Activated naive CD4-positive, alpha-beta T cell treated with anti-CD3 and anti-CD28 coated beads, Interleukin-2, amount 10 ng/mL, durations not matched to agents 7 days and 5 days (primary cell): Measurements from ENCODE around the gene HIVEP1.
"Not testable (repeated sequence)": the region's sequence is repeated elsewhere in the genome, so short reads cannot be mapped to it uniquely, and the experiment has no call there.

Experiments
- CTCF ChIA-PET: fragments of 350-600 bp; sonication (Branson Sonifier 250); formaldehyde crosslinking; loops from one replicate; lab custom pipeline; 2021; ENCODE audit warnings: antibody characterized with exemption; lab: Charles Lee
- DNase-seq: peaks from one replicate; pipeline ENCODE4 v3.0.0-alpha.2; 2020
- H3K27ac Mint-ChIP-seq: one replicate; pipeline ENCODE4 v1.8.0; 2021; ENCODE audit warnings: mild to moderate bottlenecking, moderate library complexity, mixed read lengths
- H3K27me3 Mint-ChIP-seq: one replicate; pipeline ENCODE4 v1.8.0; 2021; ENCODE audit warnings: mild to moderate bottlenecking, mixed read lengths
- H3K36me3 Mint-ChIP-seq: one replicate; pipeline ENCODE4 v1.8.0; 2021; ENCODE audit warnings: mixed read lengths
- H3K4me1 Mint-ChIP-seq: one replicate; pipeline ENCODE4 v1.8.0; 2021; ENCODE audit warnings: mixed read lengths
- H3K4me3 Mint-ChIP-seq: one replicate; pipeline ENCODE4 v1.8.0; 2021; ENCODE audit warnings: mild to moderate bottlenecking, moderate library complexity, mixed read lengths
- H3K9me3 Mint-ChIP-seq: one replicate; pipeline ENCODE4 v1.8.0; 2021; ENCODE audit warnings: mixed read lengths

HIVEP1 gene

DNA sequence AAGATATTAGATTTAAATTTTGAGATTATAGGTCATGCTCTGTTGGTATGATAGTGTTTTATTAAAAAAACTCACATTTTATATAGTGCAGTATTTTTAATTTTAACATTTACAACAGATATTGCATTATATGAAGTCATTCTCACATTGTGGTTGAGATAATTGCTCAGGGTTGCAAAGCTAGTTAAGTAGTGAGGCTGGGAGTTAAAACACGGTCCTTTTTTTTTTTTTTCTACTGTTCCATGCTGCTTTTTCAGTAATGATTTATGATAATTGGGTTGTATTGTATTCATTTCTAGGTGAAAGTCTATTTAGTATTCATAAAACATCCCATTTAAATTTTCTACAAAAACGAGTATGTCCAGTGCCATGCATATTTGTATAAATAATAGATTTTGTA lies 160.5 kb downstream of the HIVEP1 start:
- Mint-ChIP-seq H3K4me1 (peaks cover 4% of the 10 kb centered on the region), H3K9me3 (peaks cover 5% of the 10 kb centered on the region), H3K4me3 (no peak overlapping the region), H3K36me3 (no peaks in the 10 kb centered on the region), H3K27me3 (no peaks in the 10 kb centered on the region), H3K27ac (no peak overlapping the region)
- no peak for DNase-seq
- CTCF ChIA-PET = no interaction called here

GRCh38 chr6:12173181-12173580 lies 161.1 kb downstream of the HIVEP1 start:
- H3K9me3 Mint-ChIP-seq = peaks cover 5% of the 10 kb centered on the region
- no peak overlapping the region for H3K4me3 Mint-ChIP-seq
- CTCF ChIA-PET = no interaction called here
- H3K4me1 Mint-ChIP-seq = peaks cover 4% of the 10 kb centered on the region
- no peaks in the 10 kb centered on the region for H3K27me3 Mint-ChIP-seq
- DNase-seq = no peak
- H3K36me3 Mint-ChIP-seq = no peaks in the 10 kb centered on the region
- no peak overlapping the region for H3K27ac Mint-ChIP-seq

GRCh38 chr6:12173661-12174060 lies 161.5 kb downstream of the HIVEP1 start:
- DNase-seq = no peak
- peaks cover 5% of the 10 kb centered on the region for H3K9me3 Mint-ChIP-seq
- no peaks in the 10 kb centered on the region for H3K27me3 Mint-ChIP-seq
- H3K4me3 Mint-ChIP-seq = no peak overlapping the region
- no peak overlapping the region for H3K27ac Mint-ChIP-seq
- CTCF ChIA-PET = no interaction called here
- H3K36me3 Mint-ChIP-seq = no peaks in the 10 kb centered on the region
- H3K4me1 Mint-ChIP-seq = peaks cover 4% of the 10 kb centered on the region

DNA sequence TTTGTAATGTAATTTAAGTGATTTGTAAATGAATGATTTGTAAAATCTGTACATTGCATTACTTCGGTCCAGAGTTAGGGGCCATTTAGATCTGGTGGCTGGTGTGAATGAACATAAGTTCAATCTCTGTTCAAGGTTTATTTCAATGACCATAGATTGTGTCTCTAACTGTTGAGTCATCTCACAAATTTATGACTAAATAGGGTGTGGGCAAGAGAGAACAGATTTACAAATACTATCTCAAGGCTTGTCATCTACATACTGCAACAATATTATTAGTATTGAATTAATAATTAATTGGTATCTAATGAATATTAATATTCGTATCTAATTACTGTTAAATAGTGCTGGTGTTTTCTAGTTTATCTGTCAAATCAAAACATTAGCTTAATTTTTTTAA lies 162.8 kb downstream of the HIVEP1 start:
- no peak overlapping the region for H3K4me3 Mint-ChIP-seq
- no peaks in the 10 kb centered on the region for H3K36me3 Mint-ChIP-seq
- H3K4me1 Mint-ChIP-seq = no peaks in the 10 kb centered on the region
- no peak for DNase-seq
- H3K9me3 Mint-ChIP-seq = peaks cover 5% of the 10 kb centered on the region
- no peak overlapping the region for H3K27ac Mint-ChIP-seq
- H3K27me3 Mint-ChIP-seq = no peaks in the 10 kb centered on the region
- CTCF ChIA-PET = no interaction called here

GRCh38 chr6:12175626-12176025 lies 163.5 kb downstream of the HIVEP1 start:
- DNase-seq = no peak
- CTCF ChIA-PET = no interaction called here
- no peak overlapping the region for H3K4me3 Mint-ChIP-seq
- H3K27me3 Mint-ChIP-seq = no peaks in the 10 kb centered on the region
- H3K9me3 Mint-ChIP-seq = peaks cover 5% of the 10 kb centered on the region
- no peaks in the 10 kb centered on the region for H3K36me3 Mint-ChIP-seq
- no peaks in the 10 kb centered on the region for H3K4me1 Mint-ChIP-seq
- no peak overlapping the region for H3K27ac Mint-ChIP-seq

DNA sequence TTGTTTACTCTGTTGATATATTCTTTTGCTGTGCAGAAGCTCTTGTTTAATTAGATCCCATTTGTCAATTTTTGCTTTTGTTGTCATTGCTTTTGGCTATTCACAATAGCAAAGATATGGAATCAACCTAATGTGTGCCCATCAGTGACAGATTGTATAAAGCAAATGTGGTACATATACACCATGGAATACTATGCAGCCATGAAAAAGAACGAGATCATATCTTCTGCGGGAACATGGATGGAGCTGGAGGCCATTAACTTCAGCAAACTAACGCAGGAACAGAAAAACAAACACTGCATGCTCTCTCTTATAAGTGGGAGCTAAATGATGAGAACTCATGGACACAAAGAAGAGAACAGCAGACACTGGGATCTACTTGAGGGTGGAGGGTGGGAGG lies 164.7 kb downstream of the HIVEP1 start:
- not testable (repeated sequence) for H3K9me3 Mint-ChIP-seq, H3K27ac Mint-ChIP-seq

GRCh38 chr6:12178521-12178920 lies 166.4 kb downstream of the HIVEP1 start:
- Mint-ChIP-seq H3K9me3 (peaks cover 5% of the 10 kb centered on the region), H3K27me3 (no peaks in the 10 kb centered on the region), H3K27ac (no peak overlapping the region), H3K4me1 (peaks cover 4% of the 10 kb centered on the region), H3K36me3 (no peaks in the 10 kb centered on the region), H3K4me3 (no peak overlapping the region)
- CTCF ChIA-PET = interaction anchor here (1.0 kb wide), 1 partner anchor 181 kb away, joined by 3 read pairs; no protein-coding TSS in a partner anchor
- DNase-seq = no peak

More for the DNA sequence above, 164.7 kb downstream of the HIVEP1 start:
- not testable (repeated sequence) for H3K4me3 Mint-ChIP-seq, DNase-seq, H3K4me1 Mint-ChIP-seq, H3K27me3 Mint-ChIP-seq, H3K36me3 Mint-ChIP-seq
- CTCF ChIA-PET = interaction anchor here (1.2 kb wide), 1 partner anchor 148 kb away, joined by 3 read pairs; no protein-coding TSS in a partner anchor

DNA sequence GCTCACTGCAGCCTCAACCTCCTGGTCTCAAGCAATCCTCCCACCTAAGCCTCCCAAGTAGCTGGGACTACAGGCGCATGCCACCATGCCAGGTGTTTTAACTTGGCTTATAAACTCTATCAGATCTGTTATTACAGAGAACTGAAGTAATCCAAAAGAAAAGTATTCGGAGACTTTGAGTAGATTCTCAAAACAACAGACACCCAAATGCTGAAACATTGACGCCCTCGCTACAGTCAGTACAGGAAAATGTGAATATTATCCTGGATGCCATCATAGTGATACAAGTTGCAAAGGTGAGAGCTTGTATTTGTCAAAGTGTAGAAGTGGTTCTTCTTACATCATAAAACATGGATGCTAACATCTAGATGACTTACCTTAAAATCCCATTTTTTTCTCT lies 169.4 kb downstream of the HIVEP1 start:
- no peak overlapping the region for H3K4me3 Mint-ChIP-seq
- no peak for DNase-seq
- H3K27ac Mint-ChIP-seq = no peak overlapping the region
- CTCF ChIA-PET = no interaction called here
- no peaks in the 10 kb centered on the region for H3K27me3 Mint-ChIP-seq
- H3K36me3 Mint-ChIP-seq = no peaks in the 10 kb centered on the region
- H3K9me3 Mint-ChIP-seq = peaks cover 6% of the 10 kb centered on the region
- H3K4me1 Mint-ChIP-seq = peaks cover 12% of the 10 kb centered on the region

DNA sequence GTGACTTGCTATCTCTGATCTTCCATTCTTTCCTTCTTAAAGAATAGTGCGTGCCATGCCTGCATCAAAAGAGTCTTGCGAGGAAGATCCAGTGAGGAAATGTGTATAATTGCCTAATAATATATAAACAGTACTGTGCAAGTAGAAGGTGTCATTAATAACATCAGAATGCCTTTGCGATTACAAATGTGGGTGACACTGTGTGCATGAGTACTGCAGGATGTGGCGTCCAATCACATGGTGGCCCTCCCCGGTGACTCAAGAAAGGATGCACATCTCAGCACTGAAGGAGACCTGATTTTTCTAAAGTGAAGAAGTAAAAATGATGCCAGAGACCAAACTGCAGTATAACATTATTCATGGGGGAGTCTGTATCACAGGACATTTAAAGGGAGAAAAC lies 170.6 kb downstream of the HIVEP1 start:
- peak; percentile 27 for DNase-seq
- Mint-ChIP-seq H3K4me1 (peaks cover 12% of the 10 kb centered on the region), H3K27ac (no peak overlapping the region), H3K27me3 (no peaks in the 10 kb centered on the region), H3K36me3 (no peaks in the 10 kb centered on the region), H3K4me3 (no peak overlapping the region), H3K9me3 (peaks cover 1% of the 10 kb centered on the region)
- CTCF ChIA-PET = no interaction called here

GRCh38 chr6:12185081-12185673 lies 173.1 kb downstream of the HIVEP1 start:
- Mint-ChIP-seq H3K4me3 (no peak overlapping the region), H3K36me3 (no peaks in the 10 kb centered on the region), H3K4me1 (peaks cover 12% of the 10 kb centered on the region), H3K27ac (no peak overlapping the region), H3K27me3 (peaks cover under 1% of the 10 kb centered on the region), H3K9me3 (peaks cover 1% of the 10 kb centered on the region)
- DNase-seq = no peak
- CTCF ChIA-PET = no interaction called here

DNA sequence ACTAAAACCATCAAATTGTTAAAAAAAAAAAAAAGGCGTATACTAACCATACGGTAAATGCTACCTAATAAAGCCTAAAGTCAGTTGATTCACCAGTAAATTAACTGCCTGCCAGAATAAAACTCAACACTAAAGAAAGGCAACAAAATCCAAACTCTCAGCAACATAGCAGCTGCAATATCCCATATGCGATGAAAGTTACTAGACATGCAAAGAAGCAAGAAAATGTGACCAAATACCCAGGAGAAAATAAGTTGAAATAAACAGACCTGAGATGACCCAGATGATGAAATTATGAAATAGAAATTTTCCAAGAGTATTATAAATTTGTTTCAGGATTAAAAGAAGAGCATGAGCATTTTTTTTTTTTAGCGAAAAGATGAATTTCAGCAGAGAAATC lies 174.4 kb downstream of the HIVEP1 start:
- H3K27ac Mint-ChIP-seq = no peak overlapping the region
- no peak overlapping the region for H3K4me3 Mint-ChIP-seq
- H3K4me1 Mint-ChIP-seq = peaks cover 12% of the 10 kb centered on the region
- H3K27me3 Mint-ChIP-seq = peaks cover 3% of the 10 kb centered on the region
- H3K36me3 Mint-ChIP-seq = no peaks in the 10 kb centered on the region
- H3K9me3 Mint-ChIP-seq = peaks cover 1% of the 10 kb centered on the region
- CTCF ChIA-PET = interaction anchor here (0.7 kb wide), 1 partner anchor 20 kb away, joined by 3 read pairs; no protein-coding TSS in a partner anchor
- no peak for DNase-seq

DNA sequence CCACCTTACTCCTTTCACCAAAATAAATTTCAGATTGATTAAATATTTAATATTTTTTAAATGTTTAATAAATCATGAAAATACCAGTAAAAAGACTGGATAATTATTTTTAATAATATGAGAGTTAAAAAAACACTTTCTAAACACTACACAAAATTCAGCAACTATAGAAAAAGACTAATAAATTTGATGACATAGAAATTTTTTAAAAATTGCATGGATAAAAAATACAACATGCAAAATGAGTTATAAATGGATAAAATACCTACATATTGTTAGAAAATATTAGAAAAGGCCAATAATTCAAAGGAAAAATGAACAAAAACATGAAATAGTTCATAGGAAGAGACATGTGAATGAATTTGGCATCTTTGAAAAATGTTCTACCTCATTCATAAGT lies 177.0 kb downstream of the HIVEP1 start:
- no peak for DNase-seq
- H3K27ac Mint-ChIP-seq = no peak overlapping the region
- H3K27me3 Mint-ChIP-seq = peaks cover 3% of the 10 kb centered on the region
- no peaks in the 10 kb centered on the region for H3K36me3 Mint-ChIP-seq
- peaks cover 5% of the 10 kb centered on the region for H3K4me1 Mint-ChIP-seq
- no peak overlapping the region for H3K4me3 Mint-ChIP-seq
- CTCF ChIA-PET = no interaction called here
- peaks cover 1% of the 10 kb centered on the region for H3K9me3 Mint-ChIP-seq

- no peaks in the 10 kb centered on the region for H3K9me3 Mint-ChIP-seq
- CTCF ChIA-PET = no interaction called here
- no peak overlapping the region for H3K4me3 Mint-ChIP-seq
- no peaks in the 10 kb centered on the region for H3K36me3 Mint-ChIP-seq
- H3K27me3 Mint-ChIP-seq = peaks cover 3% of the 10 kb centered on the region
- DNase-seq = no peak
- no peaks in the 10 kb centered on the region for H3K4me1 Mint-ChIP-seq
- no peak overlapping the region for H3K27ac Mint-ChIP-seq
Observed at GRCh38 chr6:12189661-12190060, 177.5 kb downstream of the HIVEP1 start.

DNA sequence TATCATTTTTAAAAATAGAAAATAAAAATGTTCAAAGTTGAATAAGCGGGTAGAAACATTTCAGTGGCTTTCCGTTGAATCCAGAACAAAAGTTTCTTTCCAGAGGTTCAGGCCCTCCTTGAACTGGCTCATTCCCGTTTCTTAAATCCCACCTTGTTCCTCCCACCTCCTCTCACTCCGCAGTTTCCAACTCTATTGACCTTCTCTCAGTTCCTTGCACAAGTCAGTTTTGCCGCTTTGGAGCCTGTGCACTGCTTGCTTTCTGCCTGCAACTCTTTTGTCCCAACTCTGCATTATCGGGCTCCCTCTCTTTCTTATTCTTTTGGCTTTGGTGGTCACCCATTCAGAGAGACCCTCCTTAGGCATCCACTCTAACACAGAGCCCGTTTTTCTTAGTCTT lies 178.1 kb downstream of the HIVEP1 start:
- DNase-seq = no peak
- H3K9me3 Mint-ChIP-seq = no peaks in the 10 kb centered on the region
- H3K27me3 Mint-ChIP-seq = peaks cover 3% of the 10 kb centered on the region
- H3K4me3 Mint-ChIP-seq = no peak overlapping the region
- CTCF ChIA-PET = no interaction called here
- H3K4me1 Mint-ChIP-seq = no peaks in the 10 kb centered on the region
- H3K36me3 Mint-ChIP-seq = no peaks in the 10 kb centered on the region
- no peak overlapping the region for H3K27ac Mint-ChIP-seq

- DNase-seq = no peak
- Mint-ChIP-seq H3K36me3 (no peaks in the 10 kb centered on the region), H3K4me3 (no peak overlapping the region), H3K27ac (no peak overlapping the region), H3K4me1 (no peaks in the 10 kb centered on the region), H3K9me3 (no peaks in the 10 kb centered on the region), H3K27me3 (no peaks in the 10 kb centered on the region)
- CTCF ChIA-PET = no interaction called here
Observed at GRCh38 chr6:12196326-12196936, 184.3 kb downstream of the HIVEP1 start.
